PFSK-1 (cell line): ENCODE results near the gene MOV10L1.

Experiments
- FOXP2 ChIP-seq: optimal IDR thresholded peaks from 2 replicates; pipeline ENCODE3; 2011; ENCODE audit warnings: borderline replicate concordance, control low read depth, inconsistent platforms; ENCODE audit not compliant: insufficient read depth; ENCODE audit errors: extremely low read length, extremely low read depth
- POLR2AphosphoS5 ChIP-seq: IDR thresholded peaks from 2 replicates; pipeline ENCODE4 v1.6.1; 2012; ENCODE audit warnings: low read depth, mild to moderate bottlenecking, control low read depth, low read length, moderate library complexity
- SIN3A ChIP-seq: IDR thresholded peaks from 2 replicates; pipeline ENCODE4 v1.6.1; 2012; ENCODE audit warnings: mild to moderate bottlenecking, low read length, moderate library complexity, borderline replicate concordance; ENCODE audit not compliant: insufficient read depth
- TAF1 ChIP-seq: IDR thresholded peaks from 2 replicates; pipeline ENCODE4 v1.6.1; 2012; ENCODE audit warnings: low read length, control low read depth, borderline replicate concordance; ENCODE audit not compliant: insufficient read depth
- TF ChIP-seq, protein P1 (sequence below), 2 experiments: IDR thresholded peaks; 2 replicates each; pipeline versions ENCODE4 v1.6.1 to v1.8.0; 2011 to 2012; ENCODE audit warnings: low read depth in 2 of 2, low read length in 2 of 2, control low read depth in 1 of 2, inconsistent platforms in 1 of 2, mild to moderate bottlenecking in 1 of 2, moderate library complexity in 1 of 2; ENCODE audit not compliant: insufficient read depth in 1 of 2

MOV10L1 gene

DNA sequence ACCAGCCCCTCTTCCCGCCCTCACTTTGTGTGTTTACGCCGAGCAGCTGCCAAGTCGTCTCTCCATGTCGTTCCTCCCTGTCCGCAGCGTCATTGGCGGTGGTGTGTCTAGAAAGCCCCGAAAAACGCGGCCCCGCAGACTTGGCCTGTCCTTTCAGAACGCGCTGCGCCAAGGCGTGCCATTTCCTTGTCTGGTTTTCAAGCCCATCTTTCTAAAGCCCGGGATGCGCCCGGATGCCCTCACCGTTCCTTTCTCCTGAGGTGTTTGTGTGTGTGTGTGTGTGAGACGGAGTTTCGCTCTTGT is 557 bp downstream of the MOV10L1 start:
- TF ChIP-seq FOXP2 (no peak), SIN3A (no peak), TAF1 (no peak), POLR2AphosphoS5 (no peak)
- TF ChIP-seq, protein P1, sequence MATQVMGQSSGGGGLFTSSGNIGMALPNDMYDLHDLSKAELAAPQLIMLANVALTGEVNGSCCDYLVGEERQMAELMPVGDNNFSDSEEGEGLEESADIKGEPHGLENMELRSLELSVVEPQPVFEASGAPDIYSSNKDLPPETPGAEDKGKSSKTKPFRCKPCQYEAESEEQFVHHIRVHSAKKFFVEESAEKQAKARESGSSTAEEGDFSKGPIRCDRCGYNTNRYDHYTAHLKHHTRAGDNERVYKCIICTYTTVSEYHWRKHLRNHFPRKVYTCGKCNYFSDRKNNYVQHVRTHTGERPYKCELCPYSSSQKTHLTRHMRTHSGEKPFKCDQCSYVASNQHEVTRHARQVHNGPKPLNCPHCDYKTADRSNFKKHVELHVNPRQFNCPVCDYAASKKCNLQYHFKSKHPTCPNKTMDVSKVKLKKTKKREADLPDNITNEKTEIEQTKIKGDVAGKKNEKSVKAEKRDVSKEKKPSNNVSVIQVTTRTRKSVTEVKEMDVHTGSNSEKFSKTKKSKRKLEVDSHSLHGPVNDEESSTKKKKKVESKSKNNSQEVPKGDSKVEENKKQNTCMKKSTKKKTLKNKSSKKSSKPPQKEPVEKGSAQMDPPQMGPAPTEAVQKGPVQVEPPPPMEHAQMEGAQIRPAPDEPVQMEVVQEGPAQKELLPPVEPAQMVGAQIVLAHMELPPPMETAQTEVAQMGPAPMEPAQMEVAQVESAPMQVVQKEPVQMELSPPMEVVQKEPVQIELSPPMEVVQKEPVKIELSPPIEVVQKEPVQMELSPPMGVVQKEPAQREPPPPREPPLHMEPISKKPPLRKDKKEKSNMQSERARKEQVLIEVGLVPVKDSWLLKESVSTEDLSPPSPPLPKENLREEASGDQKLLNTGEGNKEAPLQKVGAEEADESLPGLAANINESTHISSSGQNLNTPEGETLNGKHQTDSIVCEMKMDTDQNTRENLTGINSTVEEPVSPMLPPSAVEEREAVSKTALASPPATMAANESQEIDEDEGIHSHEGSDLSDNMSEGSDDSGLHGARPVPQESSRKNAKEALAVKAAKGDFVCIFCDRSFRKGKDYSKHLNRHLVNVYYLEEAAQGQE (IDR thresholded peaks at IDR 0.05; ENCODE audit: insufficient read depth in 1 of 2, low read depth in 2 of 2, low read length in 2 of 2) = no peak

DNA sequence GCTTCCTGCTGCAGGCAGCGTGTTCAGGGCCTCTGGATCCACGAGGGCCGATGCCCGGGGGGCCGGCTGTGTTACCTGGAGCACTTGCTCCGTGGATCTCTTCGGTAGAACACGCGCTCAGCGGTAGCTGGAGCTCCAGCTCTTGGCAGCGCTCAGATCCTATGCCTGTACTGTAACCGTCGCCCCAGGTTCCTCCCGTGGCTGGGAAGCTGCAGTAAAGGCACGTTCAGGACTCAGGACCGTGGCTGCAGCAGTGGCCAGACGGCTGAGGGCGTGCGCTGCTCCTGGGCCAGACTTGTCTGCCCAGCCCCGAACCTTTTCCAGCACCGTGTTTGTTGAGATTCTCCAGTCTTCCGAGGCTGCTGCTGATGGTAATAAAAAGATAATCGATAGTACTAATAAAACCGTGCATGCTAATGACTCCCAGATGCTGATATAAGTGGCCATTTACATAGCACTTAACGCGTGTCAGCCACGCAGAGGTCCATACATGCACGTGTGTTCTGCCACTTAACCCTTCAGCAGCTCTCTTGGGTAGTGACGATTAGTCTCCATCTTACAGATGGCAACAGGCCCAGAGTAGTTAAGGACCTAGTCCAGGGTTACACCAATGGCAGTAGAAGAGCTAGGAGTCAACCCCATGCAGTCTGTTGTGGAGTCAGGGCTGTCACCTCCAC is 1.4 kb downstream of the MOV10L1 start:
- no peak for TF ChIP-seq FOXP2
- no peak for TF ChIP-seq POLR2AphosphoS5
- no peak for TF ChIP-seq TAF1
- TF ChIP-seq, protein P1 (IDR thresholded peaks at IDR 0.05; ENCODE audit: insufficient read depth in 1 of 2, low read depth in 2 of 2, low read length in 2 of 2) = no peak
- no peak for TF ChIP-seq SIN3A

DNA sequence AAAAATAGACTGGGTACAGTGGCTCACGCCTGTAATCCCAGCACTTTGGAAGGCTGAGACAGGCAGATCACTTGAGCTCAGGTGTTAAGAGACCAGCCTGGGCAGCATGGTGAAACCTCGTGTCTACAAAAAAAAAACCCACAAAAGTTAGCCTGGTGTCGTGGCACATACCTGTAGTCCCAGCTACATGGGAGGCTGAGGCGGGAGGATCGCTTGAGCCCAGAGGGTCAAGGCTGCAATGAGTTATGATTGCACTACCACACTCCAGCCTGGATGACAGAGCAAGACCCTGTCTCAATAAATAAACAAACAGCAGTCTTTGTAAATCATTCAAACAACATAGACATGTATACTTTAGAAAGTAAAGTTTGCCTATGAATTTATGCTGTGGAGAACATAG is 2.5 kb downstream of the MOV10L1 start:
- TF ChIP-seq SIN3A = no peak
- TF ChIP-seq POLR2AphosphoS5 = no peak
- TF ChIP-seq TAF1 = no peak
- TF ChIP-seq FOXP2 = no peak

DNA sequence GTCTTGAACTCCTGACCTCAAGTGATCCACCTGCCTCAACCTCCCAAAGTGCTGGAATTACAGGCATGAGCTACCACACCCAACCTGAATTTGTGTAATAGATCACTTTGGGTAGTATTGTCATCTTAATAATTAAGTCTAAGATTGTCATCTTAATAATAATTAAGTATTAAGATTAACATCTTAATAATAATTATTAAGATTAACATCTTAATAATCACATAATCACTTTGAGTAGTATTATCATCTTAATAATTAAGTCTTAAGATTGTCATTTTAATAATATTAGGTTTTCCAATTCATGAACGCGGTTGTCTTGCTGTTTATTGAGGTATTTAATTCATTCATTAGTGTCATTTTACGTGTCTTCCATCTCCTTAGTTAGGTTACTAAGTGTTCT is 8.2 kb downstream of the MOV10L1 start:
- TF ChIP-seq, protein P1 (IDR thresholded peaks at IDR 0.05; ENCODE audit: insufficient read depth in 1 of 2, low read depth in 2 of 2, low read length in 2 of 2) = no peak
- no peak for TF ChIP-seq FOXP2
- no peak for TF ChIP-seq POLR2AphosphoS5

DNA sequence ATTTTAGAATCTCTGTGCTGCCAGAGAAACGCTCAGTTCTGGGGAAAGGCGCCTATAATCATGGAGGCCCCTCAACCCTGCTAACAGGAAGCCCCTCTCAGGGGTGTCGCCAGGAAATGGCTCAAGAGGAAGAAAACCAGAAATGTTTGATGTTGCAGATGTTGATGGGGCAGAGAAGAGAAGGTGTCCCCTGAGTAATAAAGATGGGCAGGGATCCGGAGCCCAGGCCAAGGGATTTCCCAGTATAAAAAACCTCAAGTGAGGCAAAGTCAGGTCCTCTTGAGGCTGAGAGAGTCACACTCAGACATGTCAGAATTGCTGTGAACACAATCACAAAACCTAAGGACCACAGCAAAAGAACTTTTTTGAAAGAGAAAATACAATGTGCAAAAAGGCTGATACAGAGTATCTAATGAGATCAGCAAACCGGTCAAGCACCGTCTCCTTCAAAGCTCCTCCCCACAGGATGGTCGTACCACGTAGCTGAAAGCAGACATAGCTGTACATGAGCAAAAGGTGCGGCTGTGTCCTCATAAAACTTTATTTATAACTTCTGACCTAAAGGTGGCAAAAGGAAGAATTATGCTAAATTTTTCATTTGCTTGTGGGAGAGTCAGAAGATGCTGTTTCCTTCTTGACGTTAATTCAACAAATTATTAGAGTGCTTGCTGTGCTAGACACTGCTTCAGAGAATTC is 12.2 kb downstream of the MOV10L1 start:
- TF ChIP-seq POLR2AphosphoS5 = no peak
- TF ChIP-seq TAF1 = no peak
- no peak for TF ChIP-seq SIN3A
- TF ChIP-seq, protein P1 (IDR thresholded peaks at IDR 0.05; ENCODE audit: insufficient read depth in 1 of 2, low read depth in 2 of 2, low read length in 2 of 2) = no peak
- no peak for TF ChIP-seq FOXP2
